HG02852 (cell line): ENCODE results near the gene CAVIN4.

ENCODE experiments used
- ATAC-seq: cut with Tn5 transposase; IDR thresholded peaks from one replicate; pipeline ENCODE4 v1.9.1; 2021; ENCODE audit warnings: mild to moderate bottlenecking, moderate library complexity; ENCODE audit not compliant: unreplicated experiment

The CAVIN4 gene

GRCh38 chr9:100589582-100589981, 11.7 kb downstream of the CAVIN4 start:
- no peak for ATAC-seq

- no peak for ATAC-seq
Observed at GRCh38 chr9:100590481-100590880, 12.6 kb downstream of the CAVIN4 start.

GRCh38 chr9:100591139-100591538, 13.3 kb downstream of the CAVIN4 start:
- no peak for ATAC-seq

- ATAC-seq = no peak
Observed at GRCh38 chr9:100591639-100592412, 13.9 kb downstream of the CAVIN4 start.

GRCh38 chr9:100595391-100596199, 17.7 kb downstream of the CAVIN4 start:
- ATAC-seq = peak; percentile 49

GRCh38 chr9:100597236-100597635, 19.4 kb downstream of the CAVIN4 start:
- no peak for ATAC-seq

GRCh38 chr9:100598641-100599145, 20.8 kb downstream of the CAVIN4 start:
- ATAC-seq = peak; percentile 81

GRCh38 chr9:100600521-100601079, 22.7 kb downstream of the CAVIN4 start:
- ATAC-seq = no peak

- ATAC-seq = peak; percentile 41
Observed at GRCh38 chr9:100601216-100601615, 23.3 kb downstream of the CAVIN4 start.

- no peak for ATAC-seq
Observed at GRCh38 chr9:100602342-100602801, 24.5 kb downstream of the CAVIN4 start.

GRCh38 chr9:100605405-100605804, 27.5 kb downstream of the CAVIN4 start:
- no peak for ATAC-seq

GRCh38 chr9:100619194-100619593, 41.3 kb downstream of the CAVIN4 start:
- ATAC-seq = no peak

- no peak for ATAC-seq
Observed at GRCh38 chr9:100619665-100620064, 41.8 kb downstream of the CAVIN4 start.

GRCh38 chr9:100623969-100624368, 46.1 kb downstream of the CAVIN4 start:
- no peak for ATAC-seq

GRCh38 chr9:100626949-100627348, 49.1 kb downstream of the CAVIN4 start:
- no peak for ATAC-seq

GRCh38 chr9:100637787-100638186, 59.9 kb downstream of the CAVIN4 start:
- no peak for ATAC-seq
